HEK293T (cell line): ENCODE measurements around the gene MBNL2.

Experiments
- CTCF ChIA-PET: fragments of 350-600 bp; formaldehyde crosslinking; extraction: SDS; loops from one replicate; lab custom pipeline; 2021; ENCODE audit warnings: antibody characterized with exemption, inconsistent platforms; lab: Yijun Ruan, JAX
- POLR2A ChIA-PET: fragments of 350-600 bp; formaldehyde crosslinking; extraction: SDS; loops from one replicate; lab custom pipeline; 2020; ENCODE audit warnings: antibody characterized with exemption, inconsistent platforms; lab: Yijun Ruan, JAX
- DNase-seq: peaks from one replicate; pipeline ENCODE4 v3.0.0; 2012; ENCODE audit warnings: mixed read lengths; ENCODE audit errors: extremely low spot score
- ARNT ChIP-seq: fragments of 450-650 bp; IDR thresholded peaks from 2 replicates; pipeline ENCODE4 v1.6.1; 2017; ENCODE audit warnings: mild to moderate bottlenecking
- BHLHE40 ChIP-seq: fragments of 450-650 bp; IDR thresholded peaks from 2 replicates; pipeline ENCODE4 v1.6.1; 2016; ENCODE audit warnings: mild to moderate bottlenecking, moderate library complexity, borderline replicate concordance
- CTBP1 ChIP-seq: fragments of 450-650 bp; IDR thresholded peaks from 2 replicates; pipeline ENCODE4 v1.6.1; 2016; ENCODE audit warnings: borderline replicate concordance
- ELF4 ChIP-seq: fragments of 450-650 bp; IDR thresholded peaks from 2 replicates; pipeline ENCODE4 v1.6.1; 2017; ENCODE audit warnings: antibody characterized with exemption
- FOXA1 ChIP-seq: fragments of 450-650 bp; IDR thresholded peaks from 2 replicates; pipeline ENCODE4 v1.6.1; 2016; ENCODE audit warnings: mild to moderate bottlenecking
- FOXM1 ChIP-seq: fragments of 450-650 bp; IDR thresholded peaks from 2 replicates; pipeline ENCODE4 v1.6.1; 2017; ENCODE audit warnings: mild to moderate bottlenecking, borderline replicate concordance
- HDGF ChIP-seq: fragments of 450-650 bp; IDR thresholded peaks from 2 replicates; pipeline ENCODE4 v1.6.1; 2017; ENCODE audit warnings: antibody characterized with exemption, borderline replicate concordance
- L3MBTL2 ChIP-seq: fragments of 450-650 bp; conservative IDR thresholded peaks from 2 replicates; pipeline ENCODE4 v1.6.1; 2016; ENCODE audit warnings: mild to moderate bottlenecking
- LEF1 ChIP-seq: fragments of 450-650 bp; IDR thresholded peaks from 2 replicates; pipeline ENCODE4 v1.6.1; 2017; ENCODE audit warnings: mild to moderate bottlenecking, borderline replicate concordance
- NFRKB ChIP-seq: fragments of 450-650 bp; IDR thresholded peaks from 2 replicates; pipeline ENCODE4 v1.6.1; 2016; ENCODE audit warnings: mild to moderate bottlenecking, moderate library complexity
- SP1 ChIP-seq: fragments of 450-650 bp; IDR thresholded peaks from 2 replicates; pipeline ENCODE4 v1.6.1; 2017
- SUZ12 ChIP-seq: fragments of 450-650 bp; IDR thresholded peaks from 2 replicates; pipeline ENCODE4 v1.6.1; 2016; ENCODE audit warnings: mild to moderate bottlenecking
- TARDBP ChIP-seq: fragments of 450-650 bp; IDR thresholded peaks from 2 replicates; pipeline ENCODE4 v1.6.1; 2016
- ZNF384 ChIP-seq: fragments of 450-650 bp; IDR thresholded peaks from 2 replicates; pipeline ENCODE4 v1.6.1; 2016
- TF ChIP-seq, protein P1 (sequence below): fragments of 450-650 bp; IDR thresholded peaks from 2 replicates; pipeline ENCODE4 v1.6.1; 2016

MBNL2 gene

DNA sequence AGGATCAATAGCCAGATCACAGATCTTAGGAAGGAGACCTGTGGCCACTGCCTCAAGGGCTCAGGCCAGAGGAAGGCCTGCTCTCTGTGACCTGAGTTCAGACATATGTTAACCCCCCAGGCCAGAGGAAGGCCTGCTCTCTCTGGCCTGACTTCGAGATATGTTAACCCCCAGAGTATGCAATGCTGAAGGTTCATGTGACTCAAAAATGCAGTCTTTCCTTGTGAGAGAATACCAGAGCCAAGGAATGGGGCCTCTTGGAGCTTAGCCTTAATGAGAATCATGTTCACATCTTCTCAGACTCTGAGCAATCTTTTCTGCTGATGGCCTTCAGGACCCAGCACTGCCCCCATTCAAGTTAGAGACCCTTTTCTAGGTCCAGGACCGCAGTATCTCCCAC is 36.7 kb downstream of the MBNL2 start:
- CTCF ChIA-PET: no interaction called here
- POLR2A ChIA-PET: interaction anchor here (1.7 kb wide), 1 partner anchor 36 kb away, joined by 5 read pairs; no protein-coding TSS in a partner anchor

GRCh38 chr13:97259410-97259797 is 37.3 kb downstream of the MBNL2 start:
- POLR2A ChIA-PET: interaction anchor here (0.7 to 1.7 kb wide), 4 partner anchors 9 to 37 kb away, joined by 3 to 5 read pairs (median 4); partner anchors contain the start of gene MBNL2
- TF ChIP-seq FOXA1 (no peak), HDGF (no peak), CTBP1 (no peak), FOXM1 (no peak), SP1 (no peak), LEF1 (no peak)
- CTCF ChIA-PET: no interaction called here
- DNase-seq: no peak

More for the DNA sequence above, 36.7 kb downstream of the MBNL2 start:
- TF ChIP-seq HDGF: no peak
- TF ChIP-seq BHLHE40: no peak
- DNase-seq: no peak

GRCh38 chr13:97259798-97260714 is 37.9 kb downstream of the MBNL2 start:
- DNase-seq: no peak
- POLR2A ChIA-PET: interaction anchor here (0.7 to 1.7 kb wide), 5 partner anchors 8 to 38 kb away, joined by 3 to 5 read pairs (median 3); partner anchors contain the start of gene MBNL2
- CTCF ChIA-PET: no interaction called here
- TF ChIP-seq FOXM1 (no peak), L3MBTL2 (peak; percentile 50; the same call in 1 of the 2 replicates), BHLHE40 (no peak)
- TF ChIP-seq, protein P1, sequence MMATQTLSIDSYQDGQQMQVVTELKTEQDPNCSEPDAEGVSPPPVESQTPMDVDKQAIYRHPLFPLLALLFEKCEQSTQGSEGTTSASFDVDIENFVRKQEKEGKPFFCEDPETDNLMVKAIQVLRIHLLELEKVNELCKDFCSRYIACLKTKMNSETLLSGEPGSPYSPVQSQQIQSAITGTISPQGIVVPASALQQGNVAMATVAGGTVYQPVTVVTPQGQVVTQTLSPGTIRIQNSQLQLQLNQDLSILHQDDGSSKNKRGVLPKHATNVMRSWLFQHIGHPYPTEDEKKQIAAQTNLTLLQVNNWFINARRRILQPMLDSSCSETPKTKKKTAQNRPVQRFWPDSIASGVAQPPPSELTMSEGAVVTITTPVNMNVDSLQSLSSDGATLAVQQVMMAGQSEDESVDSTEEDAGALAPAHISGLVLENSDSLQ: peak; percentile 88

DNA sequence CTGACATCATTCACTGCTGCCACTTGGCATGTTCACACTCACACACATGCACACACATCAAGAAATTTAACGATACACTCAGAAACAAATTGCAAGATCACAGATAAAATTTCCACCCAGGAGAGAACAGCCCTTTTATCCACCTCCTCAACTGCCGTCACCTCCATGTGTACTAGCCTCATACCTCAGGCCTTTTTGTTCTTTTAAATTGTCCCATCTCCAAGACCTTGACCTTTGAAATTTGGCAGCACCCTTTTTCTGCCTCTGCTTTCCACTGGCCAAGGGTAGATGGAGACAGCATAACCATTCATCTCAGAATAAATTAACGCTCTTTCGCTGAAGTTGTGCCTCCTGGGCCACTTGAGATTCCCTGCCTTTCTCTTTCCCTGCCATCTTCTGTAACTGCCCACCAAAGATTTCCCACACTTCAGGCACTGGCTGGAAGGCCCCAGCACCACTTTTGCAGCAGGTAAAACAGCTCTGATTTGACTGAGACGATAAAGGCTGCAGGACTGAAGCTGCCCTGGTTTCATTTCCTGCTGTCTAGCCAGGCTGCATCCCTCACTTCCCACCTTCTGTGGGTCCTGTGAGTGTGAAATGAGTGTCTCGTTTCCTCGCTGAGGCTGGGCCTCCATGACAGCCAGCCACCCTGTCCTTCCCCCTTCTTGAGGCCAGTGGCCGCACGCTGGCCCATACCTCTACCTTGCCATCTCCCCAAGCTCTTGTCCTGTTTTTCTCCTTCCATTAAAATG is 39.3 kb downstream of the MBNL2 start:
- ChIA-PET CTCF (no interaction called here), POLR2A (no interaction called here)
- TF ChIP-seq HDGF: no peak
- TF ChIP-seq ELF4: no peak
- DNase-seq: no peak

GRCh38 chr13:97262058-97262457 is 39.9 kb downstream of the MBNL2 start:
- DNase-seq: no peak
- POLR2A ChIA-PET: no interaction called here
- TF ChIP-seq SP1 (no peak), ZNF384 (no peak), BHLHE40 (no peak), LEF1 (no peak), HDGF (no peak), SUZ12 (no peak), ELF4 (no peak), ARNT (no peak), L3MBTL2 (no peak)
- CTCF ChIA-PET: interaction anchor here (0.6 kb wide), 1 partner anchor 688 kb away, joined by 3 read pairs; no protein-coding TSS in a partner anchor

DNA sequence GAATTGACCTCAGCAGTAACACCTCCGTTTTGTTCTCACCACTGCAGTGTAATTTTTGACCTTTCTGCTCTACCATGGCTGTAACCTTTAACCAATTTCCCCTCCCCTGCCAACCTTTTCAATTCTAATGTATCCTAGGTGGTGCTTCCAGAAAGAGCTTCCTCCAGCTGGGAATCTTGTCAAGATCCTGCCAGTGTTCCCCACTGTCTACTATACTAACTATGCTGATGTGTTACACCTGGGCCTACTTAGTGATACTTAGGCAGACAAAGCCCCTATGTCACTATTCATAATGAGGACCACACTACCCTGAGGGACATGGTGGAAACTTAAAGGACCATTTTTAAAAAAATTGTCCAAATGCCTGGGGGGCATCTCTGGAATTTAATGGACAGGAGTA is 41.0 kb downstream of the MBNL2 start:
- TF ChIP-seq, protein P1: no peak
- TF ChIP-seq FOXA1 (no peak), CTBP1 (no peak), LEF1 (no peak), NFRKB (no peak), TARDBP (no peak), BHLHE40 (no peak), SP1 (no peak), ARNT (no peak), SUZ12 (no peak)
- ChIA-PET CTCF (no interaction called here), POLR2A (no interaction called here)
- no peak for DNase-seq

DNA sequence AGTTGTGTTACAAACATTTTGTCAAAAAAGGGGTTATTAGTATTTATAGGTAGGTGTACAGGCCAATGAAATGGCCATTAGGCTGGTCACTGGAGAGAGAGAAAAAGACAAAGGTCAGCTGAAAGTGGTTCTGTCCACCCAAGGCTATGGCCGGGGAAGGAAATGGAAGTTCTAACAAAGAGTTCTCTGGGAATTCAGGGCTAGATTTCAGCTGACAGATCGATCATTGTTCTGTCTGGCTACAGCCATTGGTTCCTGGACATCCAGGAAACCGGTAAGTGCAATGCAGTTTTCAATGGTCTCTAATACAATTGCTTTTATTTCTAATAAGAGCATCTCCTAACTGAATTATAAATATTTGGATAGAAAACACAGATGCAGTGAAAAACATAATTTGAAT is 42.5 kb downstream of the MBNL2 start:
- POLR2A ChIA-PET: no interaction called here
- DNase-seq: no peak
- CTCF ChIA-PET: no interaction called here

More for the DNA sequence above, 42.5 kb downstream of the MBNL2 start:
- no peak for TF ChIP-seq FOXM1
- no peak for TF ChIP-seq ELF4
- TF ChIP-seq SP1: no peak
- no peak for TF ChIP-seq HDGF
- TF ChIP-seq FOXA1: no peak
